Mesendoderm (in vitro differentiated cells): ENCODE data around the gene ZNF280B.
"Not testable (repeated sequence)": the region's sequence is repeated elsewhere in the genome, so short reads cannot be mapped to it uniquely, and the experiment has no call there.

Experiments used
- DNase-seq: peaks from one replicate; pipeline ENCODE4 v3.0.0; 2013
- H2AK5ac ChIP-seq: 2 replicates; pipeline ENCODE4 v1.6.1; 2013; ENCODE audit warnings: low read length, inconsistent platforms
- H2BK120ac ChIP-seq: 2 replicates; pipeline ENCODE4 v1.6.1; 2013; ENCODE audit warnings: low read depth, mild to moderate bottlenecking, low read length, moderate library complexity, mixed read lengths
- H2BK15ac ChIP-seq: replicated peaks from 2 replicates; pipeline ENCODE4 v1.6.1; 2013; ENCODE audit warnings: low read depth, mild to moderate bottlenecking, moderate library complexity
- H2BK5ac ChIP-seq: 2 replicates; pipeline ENCODE4 v1.6.1; 2013; ENCODE audit warnings: low read length, inconsistent platforms
- H3K18ac ChIP-seq: 2 replicates; pipeline ENCODE4 v1.6.1; 2013; ENCODE audit warnings: mild to moderate bottlenecking, low read length, mixed read lengths
- H3K23ac ChIP-seq: one replicate; pipeline ENCODE4 v1.6.1; 2013; ENCODE audit warnings: low read length
- H3K27ac ChIP-seq: 2 replicates; pipeline ENCODE4 v1.5.1; 2013; ENCODE audit warnings: low read depth, mild to moderate bottlenecking, inconsistent platforms, low read length, moderate library complexity
- H3K27me3 ChIP-seq: 2 replicates; pipeline ENCODE4 v1.6.1; 2013; ENCODE audit warnings: low read length, control low read depth, mild to moderate bottlenecking, inconsistent platforms; ENCODE audit not compliant: insufficient read depth, poor library complexity
- H3K36me3 ChIP-seq: 2 replicates; pipeline ENCODE4 v1.6.1; 2013; ENCODE audit warnings: low read length, inconsistent platforms; ENCODE audit not compliant: control insufficient read depth, insufficient read depth
- H3K4ac ChIP-seq: one replicate; pipeline ENCODE4 v1.6.1; 2013; ENCODE audit warnings: low read depth, mild to moderate bottlenecking, low read length, moderate library complexity
- H3K4me1 ChIP-seq: 2 replicates; pipeline ENCODE4 v1.6.1; 2013; ENCODE audit warnings: low read depth, low read length, inconsistent platforms; ENCODE audit not compliant: control insufficient read depth
- H3K4me2 ChIP-seq: 2 replicates; pipeline ENCODE4 v1.6.1; 2013; ENCODE audit warnings: low read length
- H3K4me3 ChIP-seq: 2 replicates; pipeline ENCODE4 v1.5.1; 2013; ENCODE audit warnings: mild to moderate bottlenecking, low read length
- H3K56ac ChIP-seq: one replicate; pipeline ENCODE4 v1.6.1; 2013; ENCODE audit warnings: low read length
- H3K79me1 ChIP-seq: 2 replicates; pipeline ENCODE4 v1.6.1; 2013; ENCODE audit warnings: low read length, inconsistent platforms
- H3K79me2 ChIP-seq: 2 replicates; pipeline ENCODE4 v1.6.1; 2013; ENCODE audit warnings: mild to moderate bottlenecking, low read length; ENCODE audit not compliant: control insufficient read depth, insufficient read depth
- H3K9ac ChIP-seq: 2 replicates; pipeline ENCODE4 v1.6.1; 2013; ENCODE audit warnings: low read length, inconsistent platforms
- H4K5ac ChIP-seq: one replicate; pipeline ENCODE4 v1.6.1; 2013; ENCODE audit warnings: low read length
- H4K8ac ChIP-seq: one replicate; pipeline ENCODE4 v1.6.1; 2013; ENCODE audit warnings: low read depth, mild to moderate bottlenecking, control low read depth, low read length, moderate library complexity
- WGBS: extraction: QIAGEN DNeasy Blood & Tissue Kit; methylation state at CpG from one replicate; pipeline ENCODE4 v1.1.7; 2013; ENCODE audit warnings: low lambda C conversion rate, missing lambda C conversion rate; ENCODE audit not compliant: insufficient coverage; ENCODE audit errors: extremely low coverage; 5-methylcytosine and 5-hydroxymethylcytosine counted together

ZNF280B gene

DNA sequence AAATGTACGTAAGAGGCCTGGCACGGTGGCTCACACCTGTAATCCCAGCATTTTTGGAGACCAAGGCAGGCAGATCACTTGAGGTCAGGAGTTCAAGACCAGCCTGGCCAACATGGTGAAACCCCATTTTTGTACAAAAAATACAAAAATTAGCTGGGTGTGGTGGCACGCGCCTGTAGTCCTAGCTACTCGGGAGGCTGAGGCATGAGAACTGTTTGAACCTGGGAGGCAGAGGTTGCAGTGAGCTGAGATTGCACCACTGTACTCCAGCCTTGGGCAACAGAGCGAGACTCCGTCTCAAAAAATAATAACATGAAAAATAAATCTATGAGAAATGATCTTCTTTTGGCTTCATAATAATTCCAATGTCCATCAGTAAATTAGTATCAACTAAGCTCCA, 2.3 kb upstream of the ZNF280B start:
- not testable (repeated sequence) for H4K8ac ChIP-seq, H3K4me2 ChIP-seq, H3K4ac ChIP-seq, H4K5ac ChIP-seq, H3K27ac ChIP-seq, H3K18ac ChIP-seq, H2BK5ac ChIP-seq, H3K4me1 ChIP-seq, H3K23ac ChIP-seq, H2BK120ac ChIP-seq, H2BK15ac ChIP-seq, H3K56ac ChIP-seq, H3K79me2 ChIP-seq, H3K36me3 ChIP-seq, DNase-seq, H3K4me3 ChIP-seq, H3K9ac ChIP-seq, H2AK5ac ChIP-seq, H3K27me3 ChIP-seq, H3K79me1 ChIP-seq
- no CpG with 5 or more reads among the region's 7 CpGs for WGBS

DNA sequence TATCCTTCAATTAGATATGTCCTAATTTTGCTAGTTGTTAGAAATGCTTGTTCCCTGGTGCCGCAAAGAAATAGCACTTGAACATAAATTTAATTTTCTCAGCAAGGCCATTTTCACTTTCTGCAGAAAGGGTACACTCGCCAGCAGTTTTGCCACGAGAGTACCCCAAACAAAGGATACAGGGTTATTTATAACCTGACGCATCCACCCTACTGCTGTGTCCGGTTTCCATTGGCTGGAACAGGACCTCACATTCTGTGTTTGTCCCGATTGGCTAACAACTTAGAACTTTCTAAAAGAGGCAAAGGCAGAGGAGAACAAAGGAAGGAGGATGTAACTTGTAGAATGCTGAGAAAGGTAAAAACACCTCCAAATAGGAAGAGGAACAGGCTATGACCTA, 1.4 kb upstream of the ZNF280B start:
- DNase-seq, H3K56ac ChIP-seq, H3K9ac ChIP-seq, H2BK120ac ChIP-seq, H3K4ac ChIP-seq, H3K36me3 ChIP-seq, H3K18ac ChIP-seq, H3K4me1 ChIP-seq, H3K23ac ChIP-seq, H3K79me2 ChIP-seq, H2BK5ac ChIP-seq, H3K79me1 ChIP-seq, H3K27me3 ChIP-seq, H2AK5ac ChIP-seq, H4K5ac ChIP-seq, H3K4me2 ChIP-seq, H3K27ac ChIP-seq, H3K4me3 ChIP-seq, H4K8ac ChIP-seq, H2BK15ac ChIP-seq: not testable (repeated sequence)
- no CpG with 5 or more reads among the region's 6 CpGs for WGBS

DNA sequence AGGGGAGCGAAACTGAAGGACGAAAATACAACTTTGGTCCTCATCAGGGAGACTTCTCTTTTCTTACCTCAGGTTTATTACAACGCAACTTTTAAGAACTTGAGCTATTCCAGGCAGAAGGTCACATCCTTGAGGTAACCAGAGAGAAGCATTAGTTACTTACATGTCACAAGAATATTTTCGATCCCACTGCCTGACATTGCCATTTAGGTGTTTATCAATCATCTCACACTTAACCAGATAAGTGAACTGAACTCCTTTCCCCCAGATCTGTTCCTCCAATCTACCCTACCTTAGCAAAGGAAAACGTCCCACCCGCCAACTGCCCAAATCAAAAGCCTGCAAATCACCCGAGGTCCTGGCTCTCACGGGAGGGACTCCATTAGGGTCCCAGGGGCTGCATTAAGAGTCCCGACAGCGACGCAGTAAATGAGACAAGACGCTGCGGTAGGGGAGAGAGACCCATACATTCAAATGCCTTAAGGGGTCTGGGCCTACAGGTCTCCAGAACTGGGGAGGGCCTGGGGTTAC, 734 bp downstream of the ZNF280B start:
- H2AK5ac ChIP-seq = no peak overlapping the region

DNA sequence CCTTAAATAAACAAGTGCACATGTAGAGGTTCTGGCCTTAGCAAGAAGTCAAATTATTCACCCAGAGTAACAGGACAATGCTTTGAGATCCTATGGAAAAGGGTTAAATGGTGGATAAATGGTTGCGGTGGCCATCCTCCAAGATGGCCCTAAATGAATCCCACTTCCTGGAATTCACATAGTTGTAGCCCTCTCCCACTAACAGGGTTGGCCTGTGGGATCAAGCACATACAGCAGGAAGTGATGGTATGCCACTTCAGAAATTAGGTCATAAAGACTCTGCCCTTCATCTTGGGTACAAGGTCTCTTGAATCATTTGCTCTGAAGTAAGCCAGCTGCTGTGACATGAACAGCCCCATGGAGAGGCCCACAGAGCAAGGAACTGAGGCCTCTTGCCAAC, 1.8 kb downstream of the ZNF280B start:
- Histone ChIP-seq H3K56ac (no peak overlapping the region), H4K8ac (no peak overlapping the region), H3K79me1 (peaks cover 5% of the 10 kb centered on the region), H3K79me2 (no peaks in the 10 kb centered on the region), H3K4me3 (no peak overlapping the region), H3K23ac (no peak overlapping the region), H3K4me1 (no peaks in the 10 kb centered on the region), H4K5ac (no peak overlapping the region), H3K9ac (no peak overlapping the region), H2BK5ac (no peak overlapping the region), H2BK15ac (no peak overlapping the region), H3K36me3 (no peaks in the 10 kb centered on the region), H2BK120ac (no peak overlapping the region), H3K27ac (no peak overlapping the region), H3K27me3 (no peaks in the 10 kb centered on the region), H2AK5ac (no peak overlapping the region), H3K4ac (no peak overlapping the region), H3K4me2 (no peak overlapping the region), H3K18ac (no peak overlapping the region)
- no peak for DNase-seq
- no CpG with 5 or more reads among the region's 1 CpG for WGBS

More for the DNA sequence above, 734 bp downstream of the ZNF280B start:
- Histone ChIP-seq H3K4me1 (no peaks in the 10 kb centered on the region), H2BK15ac (no peak overlapping the region), H3K4me2 (peak overlapping the region; percentile 74), H2BK120ac (no peak overlapping the region), H3K4me3 (peak overlapping the region; percentile 90), H3K56ac (peak overlapping the region; percentile 94), H3K23ac (no peak overlapping the region), H3K9ac (peak overlapping the region; percentile 94), H3K79me2 (no peaks in the 10 kb centered on the region), H2BK5ac (no peak overlapping the region), H3K79me1 (peaks cover 5% of the 10 kb centered on the region), H4K8ac (peak overlapping the region; percentile 84), H3K4ac (no peak overlapping the region), H3K27me3 (no peaks in the 10 kb centered on the region), H3K27ac (no peak overlapping the region), H4K5ac (no peak overlapping the region), H3K36me3 (no peaks in the 10 kb centered on the region), H3K18ac (peak overlapping the region; percentile 4)
- peak; percentile 25 for DNase-seq
- no CpG with 5 or more reads among the region's 13 CpGs for WGBS

DNA sequence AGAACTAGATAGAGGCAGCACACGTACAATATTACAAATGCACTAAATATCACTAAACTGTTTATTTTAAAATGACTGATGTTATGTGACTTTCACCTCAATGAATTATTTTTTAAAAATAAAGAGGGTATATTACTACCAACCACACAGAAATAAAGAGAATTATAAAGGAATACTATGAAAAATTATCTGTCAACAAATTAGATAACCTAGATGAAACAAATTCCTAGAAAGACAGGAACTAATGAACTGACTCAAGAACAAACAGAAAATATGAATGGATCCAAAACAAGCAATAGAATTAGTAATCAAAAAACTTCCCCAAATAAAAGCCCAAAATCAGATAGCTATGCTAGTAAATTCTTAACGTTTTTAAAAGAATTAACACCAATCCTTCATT, 10.3 kb downstream of the ZNF280B start:
- Histone ChIP-seq H2BK15ac (no peak overlapping the region), H2BK120ac (no peak overlapping the region), H3K4me3 (no peak overlapping the region), H3K18ac (no peak overlapping the region), H3K4ac (no peak overlapping the region), H3K4me1 (no peaks in the 10 kb centered on the region), H3K27ac (no peak overlapping the region), H3K4me2 (no peak overlapping the region), H3K79me1 (no peaks in the 10 kb centered on the region), H3K56ac (no peak overlapping the region), H3K79me2 (no peaks in the 10 kb centered on the region), H2BK5ac (no peak overlapping the region), H4K8ac (no peak overlapping the region), H2AK5ac (no peak overlapping the region), H3K36me3 (no peaks in the 10 kb centered on the region), H4K5ac (no peak overlapping the region), H3K9ac (no peak overlapping the region), H3K23ac (no peak overlapping the region), H3K27me3 (no peaks in the 10 kb centered on the region)
- WGBS = no CpG with 5 or more reads among the region's 2 CpGs
- DNase-seq = no peak

DNA sequence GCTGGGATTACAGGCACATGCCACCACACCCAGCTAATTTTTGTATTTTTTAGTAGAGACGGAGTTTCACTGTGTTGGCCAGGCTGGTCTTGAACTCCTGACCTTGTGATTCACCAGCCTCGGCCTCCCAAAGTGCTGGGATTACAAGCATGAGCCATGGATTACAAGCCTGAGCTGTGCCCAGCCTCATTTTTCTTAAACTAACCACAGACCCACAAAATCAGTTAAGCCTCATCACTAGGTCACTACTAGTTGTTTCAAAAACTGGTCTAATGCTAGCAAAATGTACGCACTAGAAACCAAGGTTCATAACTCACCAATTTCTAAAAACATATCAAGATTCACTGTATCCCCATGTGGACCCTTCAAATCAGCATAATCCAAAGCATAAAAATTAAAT, 17.0 kb downstream of the ZNF280B start:
- not testable (repeated sequence) for DNase-seq, H3K79me2 ChIP-seq, H2BK15ac ChIP-seq, H3K36me3 ChIP-seq, H3K23ac ChIP-seq, H2BK5ac ChIP-seq, H3K56ac ChIP-seq, H3K79me1 ChIP-seq, H4K8ac ChIP-seq, H2AK5ac ChIP-seq, H3K4me3 ChIP-seq, H3K9ac ChIP-seq, H3K4ac ChIP-seq, H3K4me1 ChIP-seq, H3K27ac ChIP-seq, H2BK120ac ChIP-seq, H4K5ac ChIP-seq, H3K18ac ChIP-seq, H3K27me3 ChIP-seq, H3K4me2 ChIP-seq
- WGBS = no CpG with 5 or more reads among the region's 3 CpGs
